ENCODE measurements around the gene ST6GALNAC4. TPM values are rescaled to one million over a fixed set of nuclear protein-coding genes. Genes with fewer than 3 reads are reported as not detected.

The ST6GALNAC4 gene
- total and polyA plus RNA-seq, 10 of the 15 experiments (the other 5 are each of a cell fraction or from before 2014, with no cell fraction given) = 4.2 to 63.2 (median 35.2) TPM

DNA sequence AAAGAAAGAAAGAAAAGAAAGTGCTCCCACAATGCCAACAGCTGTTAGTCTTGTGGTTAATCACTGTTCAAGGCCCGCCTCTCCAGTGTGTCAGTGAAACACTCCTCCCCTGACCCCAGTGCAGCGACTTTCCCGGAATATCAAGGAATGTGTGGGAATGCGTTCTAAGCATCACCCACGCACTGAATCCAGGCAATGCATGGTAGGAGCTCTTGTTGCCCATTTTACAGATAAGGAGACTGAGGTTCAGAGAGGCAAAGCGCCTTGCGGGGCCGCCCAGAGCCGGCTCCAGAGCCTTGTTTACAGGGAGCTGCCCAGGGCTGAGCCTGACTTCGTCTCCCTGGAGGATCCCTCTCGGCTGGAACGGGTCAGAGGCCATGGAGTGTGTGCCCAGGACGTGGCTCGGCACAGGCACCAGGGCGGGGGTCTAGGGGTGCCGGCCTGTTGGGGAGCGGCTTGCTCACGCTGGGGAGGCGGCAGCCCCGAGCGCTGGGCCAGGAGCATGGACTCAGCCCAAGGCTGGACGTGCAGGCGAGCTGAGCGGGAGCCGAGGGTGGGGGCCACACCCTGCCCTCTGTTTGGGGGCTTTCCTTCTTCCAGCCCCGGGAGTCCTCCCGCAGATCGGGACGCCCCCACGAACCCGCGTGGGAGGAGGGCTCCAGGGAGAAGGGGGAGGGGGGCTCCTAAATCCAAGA is 18.3 kb downstream of the ST6GALNAC4 start (continued):
- TF ChIP-seq ZNF217 (IDR thresholded peaks at IDR 0.05) = peak; percentile 74; the same call in 1 of the 2 replicates
- peak; percentile 53 for TF ChIP-seq EED (IDR thresholded peaks at IDR 0.05; ENCODE audit: low read depth)
- TF ChIP-seq EGR1 (IDR thresholded peaks at IDR 0.05; ENCODE audit: borderline replicate concordance in 1 of 2, low read depth in 2 of 2, low read length in 2 of 2) = peak in 1 of 2 experiments; percentile 74; a peak in 2 of 3 replicates
- no peak for TF ChIP-seq EZH2 (IDR thresholded peaks at IDR 0.05; ENCODE audit: borderline replicate concordance, control insufficient read depth, low read depth, low read length)
- TF ChIP-seq NFXL1 (IDR thresholded peaks at IDR 0.05; ENCODE audit: borderline replicate concordance) = no peak
- TF ChIP-seq, protein P1, sequence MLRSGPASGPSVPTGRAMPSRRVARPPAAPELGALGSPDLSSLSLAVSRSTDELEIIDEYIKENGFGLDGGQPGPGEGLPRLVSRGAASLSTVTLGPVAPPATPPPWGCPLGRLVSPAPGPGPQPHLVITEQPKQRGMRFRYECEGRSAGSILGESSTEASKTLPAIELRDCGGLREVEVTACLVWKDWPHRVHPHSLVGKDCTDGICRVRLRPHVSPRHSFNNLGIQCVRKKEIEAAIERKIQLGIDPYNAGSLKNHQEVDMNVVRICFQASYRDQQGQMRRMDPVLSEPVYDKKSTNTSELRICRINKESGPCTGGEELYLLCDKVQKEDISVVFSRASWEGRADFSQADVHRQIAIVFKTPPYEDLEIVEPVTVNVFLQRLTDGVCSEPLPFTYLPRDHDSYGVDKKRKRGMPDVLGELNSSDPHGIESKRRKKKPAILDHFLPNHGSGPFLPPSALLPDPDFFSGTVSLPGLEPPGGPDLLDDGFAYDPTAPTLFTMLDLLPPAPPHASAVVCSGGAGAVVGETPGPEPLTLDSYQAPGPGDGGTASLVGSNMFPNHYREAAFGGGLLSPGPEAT (IDR thresholded peaks at IDR 0.05; ENCODE audit: low read depth) = peak; percentile 63; the same call in 1 of the 2 replicates
- TF ChIP-seq SIX5 (IDR thresholded peaks at IDR 0.05; ENCODE audit: low read depth, low read length, severe bottlenecking) = no peak

DNA sequence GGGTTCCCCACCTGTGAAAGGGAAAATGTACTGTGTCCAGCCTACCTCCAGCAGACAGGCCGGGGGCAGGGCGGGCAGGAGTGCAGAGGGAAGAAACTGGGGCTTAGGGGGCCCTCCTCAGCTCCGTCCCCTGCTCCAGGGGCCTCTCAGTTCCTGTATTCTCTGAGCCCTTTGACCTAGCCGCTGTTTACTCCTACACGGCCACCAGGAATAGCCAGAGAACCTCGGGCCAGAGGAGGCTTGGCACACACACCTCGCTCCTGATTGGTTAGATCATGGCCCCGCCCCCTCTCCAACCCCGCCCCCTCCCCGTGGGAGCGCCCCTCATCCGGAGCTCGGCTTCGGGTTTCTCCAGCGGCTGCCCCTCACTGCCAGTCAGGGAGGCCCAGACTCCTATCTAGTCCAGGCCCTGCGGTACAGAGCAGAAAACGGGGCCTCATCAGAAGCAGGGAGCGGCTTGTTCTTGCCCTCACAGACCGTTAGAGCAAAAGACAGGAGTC is 19.6 kb downstream of the ST6GALNAC4 start:
- BruUV-seq (replicated peaks) = no TSS peak
- H3K36me3 ChIP-seq (ENCODE audit: control insufficient read depth in 2 of 2, insufficient read depth in 2 of 2, low read length in 1 of 2) = peaks cover 11 to 13% of the 10 kb centered on the region in 2 experiments; a peak in 3 of 4 replicates
- TF ChIP-seq, protein P2, sequence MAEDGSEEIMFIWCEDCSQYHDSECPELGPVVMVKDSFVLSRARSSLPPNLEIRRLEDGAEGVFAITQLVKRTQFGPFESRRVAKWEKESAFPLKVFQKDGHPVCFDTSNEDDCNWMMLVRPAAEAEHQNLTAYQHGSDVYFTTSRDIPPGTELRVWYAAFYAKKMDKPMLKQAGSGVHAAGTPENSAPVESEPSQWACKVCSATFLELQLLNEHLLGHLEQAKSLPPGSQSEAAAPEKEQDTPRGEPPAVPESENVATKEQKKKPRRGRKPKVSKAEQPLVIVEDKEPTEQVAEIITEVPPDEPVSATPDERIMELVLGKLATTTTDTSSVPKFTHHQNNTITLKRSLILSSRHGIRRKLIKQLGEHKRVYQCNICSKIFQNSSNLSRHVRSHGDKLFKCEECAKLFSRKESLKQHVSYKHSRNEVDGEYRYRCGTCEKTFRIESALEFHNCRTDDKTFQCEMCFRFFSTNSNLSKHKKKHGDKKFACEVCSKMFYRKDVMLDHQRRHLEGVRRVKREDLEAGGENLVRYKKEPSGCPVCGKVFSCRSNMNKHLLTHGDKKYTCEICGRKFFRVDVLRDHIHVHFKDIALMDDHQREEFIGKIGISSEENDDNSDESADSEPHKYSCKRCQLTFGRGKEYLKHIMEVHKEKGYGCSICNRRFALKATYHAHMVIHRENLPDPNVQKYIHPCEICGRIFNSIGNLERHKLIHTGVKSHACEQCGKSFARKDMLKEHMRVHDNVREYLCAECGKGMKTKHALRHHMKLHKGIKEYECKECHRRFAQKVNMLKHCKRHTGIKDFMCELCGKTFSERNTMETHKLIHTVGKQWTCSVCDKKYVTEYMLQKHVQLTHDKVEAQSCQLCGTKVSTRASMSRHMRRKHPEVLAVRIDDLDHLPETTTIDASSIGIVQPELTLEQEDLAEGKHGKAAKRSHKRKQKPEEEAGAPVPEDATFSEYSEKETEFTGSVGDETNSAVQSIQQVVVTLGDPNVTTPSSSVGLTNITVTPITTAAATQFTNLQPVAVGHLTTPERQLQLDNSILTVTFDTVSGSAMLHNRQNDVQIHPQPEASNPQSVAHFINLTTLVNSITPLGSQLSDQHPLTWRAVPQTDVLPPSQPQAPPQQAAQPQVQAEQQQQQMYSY (CRISPR knock-in tag; IDR thresholded peaks at IDR 0.05) = no peak
- no peak for TF ChIP-seq MTA2 (IDR thresholded peaks at IDR 0.05; ENCODE audit: low read depth)
- TF ChIP-seq SPI1 (IDR thresholded peaks at IDR 0.05; ENCODE audit: borderline replicate concordance, insufficient read depth, low read depth, low read length) = peak; percentile 18; the same call in 1 of the 2 replicates
- TF ChIP-seq POLR2A (IDR thresholded peaks at IDR 0.05; ENCODE audit: low read depth, low read length) = no peak; the same call in 1 of the 2 replicates
- no peak for TF ChIP-seq JUND (IDR thresholded peaks at IDR 0.05; ENCODE audit: low read depth, low read length)
- peak; percentile 56; the same call in 1 of the 2 replicates for TF ChIP-seq NR2F1 (conservative IDR thresholded peaks at IDR 0.05)
- no peak for FAIRE-seq
- H3K79me2 ChIP-seq (ENCODE audit: control insufficient read depth, insufficient read depth, low read length) = peaks cover 5% of the 10 kb centered on the region
- H3K9ac ChIP-seq (ENCODE audit: control insufficient read depth, insufficient read depth, low read length) = no peak overlapping the region
- H3K27ac ChIP-seq (ENCODE audit: control insufficient read depth, insufficient read depth) = no peak overlapping the region
- intact Hi-C loops (cut with micrococcal nuclease; ENCODE audit: unreplicated experiment) = no loop called here
- peaks cover 15% of the 10 kb centered on the region; the same call in 2 of the 3 replicates for H3K9me3 ChIP-seq (replicated peaks; ENCODE audit: control insufficient read depth, insufficient read depth, low read length)
- ChIA-PET CTCF (interaction anchor here (0.9 to 4.5 kb wide), 3 partner anchors 24 to 186 kb away, joined by 3 to 24 read pairs (median 5); partner anchors contain the start of gene TOR2A), SMC1A (ENCODE audit: uncharacterized antibody, unreplicated experiment) (interaction anchor here (0.7 to 1.2 kb wide), 2 partner anchors 23 to 86 kb away, joined by 3 read pairs; no protein-coding TSS in a partner anchor), POLR2A (interaction anchor here (0.6 to 11.0 kb wide), 3 partner anchors 9 to 121 kb away, joined by 3 to 166 read pairs (median 3); partner anchors contain the start of gene ST6GALNAC4), RAD21 (ENCODE audit: unreplicated experiment) (interaction anchor here (0.6 to 10.1 kb wide), 5 partner anchors 9 to 162 kb away, joined by 3 to 92 read pairs (median 3); partner anchors contain the start of genes ST6GALNAC4 and TOR2A)
- no peaks in the 10 kb centered on the region for H4K20me1 ChIP-seq (ENCODE audit: control insufficient read depth, insufficient read depth)
- H3K4me3 ChIP-seq = peak overlapping the region; percentile 60; the same call in 1 of the 2 replicates
- WGBS (ENCODE audit: insufficient coverage, insufficient replicate concordance, low lambda C conversion rate, missing lambda C conversion rate) = 18% methylated on average over 13 of the region's 19 CpGs
- H3K4me1 ChIP-seq (ENCODE audit: control insufficient read depth, insufficient read depth, low read length) = peaks cover 34% of the 10 kb centered on the region
- no peak for DNase-seq (ENCODE audit: low read depth, low spot score)
- in situ Hi-C loops (cut with MboI) = no loop called here
- no peaks in the 10 kb centered on the region for H3K27me3 ChIP-seq (replicated peaks in 1 of 2; ENCODE audit: control insufficient read depth in 2 of 2, insufficient read depth in 2 of 2, low read length in 1 of 2)
- H2AFZ ChIP-seq (ENCODE audit: control insufficient read depth, low read depth, low read length) = no peak overlapping the region; the same call in 1 of the 2 replicates
- ATAC-seq = peak; percentile 63
- peak overlapping the region; percentile 79 for H3K4me2 ChIP-seq (ENCODE audit: control insufficient read depth, insufficient read depth)
